OCI-LY3 (cell line): ENCODE results near the gene DYNLT1.
"Not testable (repeated sequence)": the region's sequence is repeated elsewhere in the genome, so short reads cannot be mapped to it uniquely, and the experiment has no call there.

Source experiments
- H2AFZ ChIP-seq: fragments of 200-600, 300-600 bp; shearing (Covaris generic); 2 replicates; pipeline ENCODE4 v1.6.0; 2014; ENCODE audit warnings: antibody characterized with exemption, low read depth, low read length
- H3K27ac ChIP-seq: fragments of 200-600, 300-600 bp; sonication (generic); 2 replicates; pipeline ENCODE4 v1.5.1; 2014; ENCODE audit warnings: mild to moderate bottlenecking, low read length, moderate library complexity, mixed read lengths
- H3K27me3 ChIP-seq: fragments of 200-600, 300-600 bp; sonication (generic); 2 replicates; pipeline ENCODE4 v1.6.1; 2014; ENCODE audit warnings: low read depth, low read length, mixed read lengths
- H3K36me3 ChIP-seq: fragments of 200-600, 300-600 bp; sonication (generic); replicated peaks from 2 replicates; pipeline ENCODE3; 2014; ENCODE audit warnings: low read depth, low read length, mixed read lengths
- H3K4me1 ChIP-seq: fragments of 300-600, 200-600 bp; sonication (generic); 2 replicates; pipeline ENCODE4 v1.6.1; 2014; ENCODE audit warnings: low read length, mixed read lengths
- H3K4me2 ChIP-seq: fragments of 200-600, 300-600 bp; sonication (generic); 2 replicates; pipeline ENCODE4 v1.6.1; 2014; ENCODE audit warnings: low read length, mixed read lengths
- H3K4me3 ChIP-seq: fragments of 300-600, 200-600 bp; sonication (generic); 2 replicates; pipeline ENCODE4 v1.5.1; 2014; ENCODE audit warnings: antibody characterized with exemption, mild to moderate bottlenecking, low read length, moderate library complexity
- H3K79me2 ChIP-seq: fragments of 300-600, 200-600 bp; shearing (Covaris generic); 2 replicates; pipeline ENCODE4 v1.6.1; 2014; ENCODE audit warnings: mild to moderate bottlenecking, low read length, mixed read lengths
- H3K9ac ChIP-seq: fragments of 300-600, 200-600 bp; shearing (Covaris generic); 2 replicates; pipeline ENCODE4 v1.6.0; 2014; ENCODE audit warnings: mild to moderate bottlenecking, low read length, moderate library complexity
- H3K9me3 ChIP-seq: fragments of 200-600, 300-600 bp; shearing (Covaris generic); 2 replicates; pipeline ENCODE4 v1.6.1; 2014; ENCODE audit warnings: low read length, mixed read lengths; ENCODE audit not compliant: insufficient read depth
- H4K20me1 ChIP-seq: fragments of 200-600, 300-600 bp; sonication (generic); 2 replicates; pipeline ENCODE4 v1.6.1; 2016; ENCODE audit warnings: low read length, mixed read lengths; ENCODE audit not compliant: insufficient read depth
- EZH2phosphoT487 ChIP-seq: fragments of 200-600 bp; shearing (Covaris generic); IDR thresholded peaks from 2 replicates; pipeline ENCODE4 v1.6.1; 2018; ENCODE audit warnings: antibody characterized with exemption, mixed run types, low read depth
- TF ChIP-seq, protein P1 (sequence below): fragments of 200-600, 300-600 bp; sonication (generic); IDR thresholded peaks from 2 replicates; pipeline ENCODE4 v1.5.1; 2014; ENCODE audit warnings: antibody characterized with exemption, low read length, low read depth

Gene DYNLT1

GRCh38 chr6:158634695-158635426 is 9.7 kb downstream of the DYNLT1 start:
- no peak overlapping the region for H3K4me2 ChIP-seq
- no peaks in the 10 kb centered on the region for H3K27me3 ChIP-seq
- no peak overlapping the region for H3K9ac ChIP-seq
- H3K27ac ChIP-seq = no peak overlapping the region
- no peak overlapping the region for H2AFZ ChIP-seq
- peaks cover 17% of the 10 kb centered on the region for H3K36me3 ChIP-seq
- TF ChIP-seq, protein P1, sequence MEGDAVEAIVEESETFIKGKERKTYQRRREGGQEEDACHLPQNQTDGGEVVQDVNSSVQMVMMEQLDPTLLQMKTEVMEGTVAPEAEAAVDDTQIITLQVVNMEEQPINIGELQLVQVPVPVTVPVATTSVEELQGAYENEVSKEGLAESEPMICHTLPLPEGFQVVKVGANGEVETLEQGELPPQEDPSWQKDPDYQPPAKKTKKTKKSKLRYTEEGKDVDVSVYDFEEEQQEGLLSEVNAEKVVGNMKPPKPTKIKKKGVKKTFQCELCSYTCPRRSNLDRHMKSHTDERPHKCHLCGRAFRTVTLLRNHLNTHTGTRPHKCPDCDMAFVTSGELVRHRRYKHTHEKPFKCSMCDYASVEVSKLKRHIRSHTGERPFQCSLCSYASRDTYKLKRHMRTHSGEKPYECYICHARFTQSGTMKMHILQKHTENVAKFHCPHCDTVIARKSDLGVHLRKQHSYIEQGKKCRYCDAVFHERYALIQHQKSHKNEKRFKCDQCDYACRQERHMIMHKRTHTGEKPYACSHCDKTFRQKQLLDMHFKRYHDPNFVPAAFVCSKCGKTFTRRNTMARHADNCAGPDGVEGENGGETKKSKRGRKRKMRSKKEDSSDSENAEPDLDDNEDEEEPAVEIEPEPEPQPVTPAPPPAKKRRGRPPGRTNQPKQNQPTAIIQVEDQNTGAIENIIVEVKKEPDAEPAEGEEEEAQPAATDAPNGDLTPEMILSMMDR = no peak
- TF ChIP-seq EZH2phosphoT487 = no peak
- H3K79me2 ChIP-seq = 0 out of 2 replicates have a peak, but pooled peaks cover under 1% of the 10 kb centered on the region
- no peaks in the 10 kb centered on the region for H3K4me1 ChIP-seq
- H4K20me1 ChIP-seq = no peaks in the 10 kb centered on the region
- no peaks in the 10 kb centered on the region for H3K9me3 ChIP-seq
- H3K4me3 ChIP-seq = no peak overlapping the region

DNA sequence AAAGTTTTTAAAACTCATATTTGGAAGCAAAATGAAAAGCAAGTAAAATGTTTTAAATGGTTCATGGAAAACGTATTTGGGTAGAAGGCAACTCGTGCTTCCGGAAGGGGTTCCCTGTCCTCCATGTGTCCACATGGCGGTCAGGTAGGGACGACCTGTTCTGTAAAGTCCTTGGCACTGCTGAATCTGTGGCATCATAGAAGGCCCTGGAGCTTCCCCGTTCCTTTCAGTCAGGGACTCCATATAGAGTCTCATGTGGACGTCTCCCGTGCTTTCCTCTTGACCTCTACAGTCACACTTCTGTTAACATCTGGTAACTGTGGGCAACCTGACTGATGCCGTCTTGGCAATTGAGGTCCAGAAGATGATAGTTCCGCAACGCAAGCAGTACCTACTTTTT is 11.4 kb downstream of the DYNLT1 start:
- no peak overlapping the region for H2AFZ ChIP-seq
- no peak overlapping the region for H3K9ac ChIP-seq
- no peaks in the 10 kb centered on the region for H3K79me2 ChIP-seq
- peaks cover 17% of the 10 kb centered on the region for H3K36me3 ChIP-seq
- no peak overlapping the region for H3K4me2 ChIP-seq
- no peaks in the 10 kb centered on the region for H3K27me3 ChIP-seq
- H4K20me1 ChIP-seq = no peaks in the 10 kb centered on the region
- no peaks in the 10 kb centered on the region for H3K9me3 ChIP-seq
- no peaks in the 10 kb centered on the region for H3K4me1 ChIP-seq
- no peak overlapping the region for H3K27ac ChIP-seq
- no peak overlapping the region for H3K4me3 ChIP-seq
- TF ChIP-seq, protein P1 = no peak
- no peak for TF ChIP-seq EZH2phosphoT487

- H3K27me3 ChIP-seq, H3K27ac ChIP-seq, H3K9ac ChIP-seq, H2AFZ ChIP-seq, H3K4me3 ChIP-seq, H3K79me2 ChIP-seq, H3K4me2 ChIP-seq, H4K20me1 ChIP-seq, H3K9me3 ChIP-seq, H3K4me1 ChIP-seq: not testable (repeated sequence)
- H3K36me3 ChIP-seq = peaks cover 17% of the 10 kb centered on the region
Observed at GRCh38 chr6:158632538-158633119, 11.9 kb downstream of the DYNLT1 start.

DNA sequence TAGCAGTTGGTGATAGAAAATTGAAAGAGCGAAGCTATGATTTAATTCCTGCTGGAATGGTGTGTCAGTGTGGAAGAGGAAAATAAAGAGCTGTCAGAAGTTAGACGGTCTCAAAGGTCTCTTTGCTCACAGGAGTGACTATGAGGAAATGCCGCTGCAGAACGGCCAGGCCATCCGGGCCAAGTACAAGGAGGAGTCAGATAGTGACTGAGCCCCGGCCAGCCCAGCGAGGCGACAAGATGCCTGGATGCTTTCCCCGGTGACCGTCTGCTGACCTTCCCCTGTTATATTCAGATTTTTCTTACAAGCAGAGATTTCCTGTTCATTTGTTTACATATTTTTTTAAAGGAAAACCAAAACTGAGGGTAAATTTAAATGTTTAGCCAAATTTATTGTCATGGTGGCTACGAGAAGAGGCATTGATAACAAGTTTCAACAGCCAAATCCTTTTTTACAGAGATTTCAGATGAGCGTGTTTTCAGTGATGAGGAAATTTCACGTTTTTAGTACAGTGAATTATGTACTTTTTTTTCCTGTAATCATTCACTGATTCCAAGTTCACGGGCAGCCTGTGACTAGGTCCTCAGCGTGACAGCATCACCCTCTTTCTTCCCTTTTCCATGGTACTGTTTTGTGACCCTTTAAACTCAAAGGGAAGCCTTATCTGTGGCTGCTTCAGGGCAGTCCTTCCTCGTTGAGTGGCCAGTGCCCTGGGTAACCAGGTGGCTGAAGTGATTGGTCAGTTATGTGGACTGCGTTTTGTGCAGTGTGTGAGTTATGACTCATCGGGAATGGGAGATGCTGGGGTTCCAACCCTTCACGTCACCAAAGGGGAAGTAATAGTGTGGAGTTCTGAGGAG is 12.6 kb downstream of the DYNLT1 start:
- Histone ChIP-seq H3K9ac (no peak overlapping the region), H3K4me1 (no peaks in the 10 kb centered on the region), H3K9me3 (no peaks in the 10 kb centered on the region), H3K27me3 (no peaks in the 10 kb centered on the region), H3K4me2 (no peak overlapping the region), H3K27ac (no peak overlapping the region), H3K79me2 (no peaks in the 10 kb centered on the region), H4K20me1 (no peaks in the 10 kb centered on the region), H3K36me3 (peaks cover 17% of the 10 kb centered on the region), H3K4me3 (no peak overlapping the region), H2AFZ (no peak overlapping the region)
- TF ChIP-seq EZH2phosphoT487 = no peak
- TF ChIP-seq, protein P1 = no peak
